Activated T-helper 1 cell treated with anti-CD3 and anti-CD28 coated beads, Interleukin-2, amount 50 U/mL, for 16 hours (primary cell): ENCODE results near the gene BEGAIN.

Source experiments
- DNase-seq, 2 donors: peaks; one replicate each; pipeline ENCODE4 v3.0.0-alpha.2; 2020; ENCODE audit warnings: low read depth in 1 of 2, low spot score in 1 of 2

BEGAIN gene

DNA sequence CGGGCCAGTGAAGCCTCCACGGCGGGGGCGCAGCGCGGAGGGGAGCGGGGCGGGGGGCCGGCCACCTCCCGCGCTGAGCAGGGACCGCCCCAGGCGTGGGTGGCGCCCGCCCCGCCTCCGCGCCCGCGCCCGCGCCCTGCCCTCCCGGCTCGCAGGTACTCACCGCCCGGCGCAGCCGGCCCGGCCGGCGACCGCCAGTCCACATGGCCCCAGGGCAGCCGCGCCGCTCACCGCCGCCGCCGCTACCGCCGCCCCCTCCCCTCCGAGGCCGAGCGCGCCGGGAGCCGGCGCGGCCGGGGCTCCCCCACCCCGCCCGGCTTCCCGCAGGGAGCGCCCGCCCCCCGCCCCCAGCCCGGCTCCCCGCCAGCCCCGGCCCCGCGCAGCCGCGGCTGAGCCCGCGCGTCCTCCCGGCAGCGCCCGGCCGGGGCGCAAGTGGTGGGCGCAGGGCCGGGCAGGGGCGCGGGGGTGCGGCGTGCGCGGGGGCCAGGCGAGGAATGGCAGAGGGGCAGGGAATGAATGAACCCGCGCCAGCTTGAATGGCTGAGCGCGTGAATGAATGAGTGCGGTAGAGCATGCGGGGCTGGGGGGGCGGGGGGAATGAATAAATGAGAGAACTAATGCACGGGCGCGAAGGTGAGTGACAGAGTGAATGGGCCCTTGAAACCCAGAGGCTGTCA is at the start of gene BEGAIN:
Gene BEGAIN (minus strand): TSS at position 332 of the 677 bp plus-strand sequence. CDS start 127 bp downstream, at position 205.
- DNase-seq = no peak

GRCh38 chr14:100636559-100636958 is 49.3 kb upstream of the BEGAIN start:
- DNase-seq = no peak

DNA sequence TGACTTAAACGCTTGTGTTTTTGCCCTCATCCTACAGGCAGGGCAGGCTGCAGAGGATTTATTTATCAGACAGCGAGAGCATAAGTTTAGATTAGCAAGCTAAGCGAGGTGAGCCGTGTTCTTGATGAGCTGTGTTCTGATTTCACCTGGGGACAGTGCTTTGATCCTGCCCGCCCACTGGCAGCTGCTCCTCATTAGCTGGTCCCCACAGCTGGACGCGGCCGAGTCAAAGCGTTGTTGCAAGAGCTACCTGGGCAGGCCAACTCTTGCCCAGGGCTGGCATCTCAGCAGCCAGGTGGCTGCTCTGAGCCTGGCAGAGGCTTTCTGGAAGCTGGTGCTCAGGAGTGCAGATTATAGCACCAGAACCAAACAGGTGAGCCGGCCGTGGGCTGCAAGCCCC is 46.8 kb upstream of the BEGAIN start:
- no peak for DNase-seq

DNA sequence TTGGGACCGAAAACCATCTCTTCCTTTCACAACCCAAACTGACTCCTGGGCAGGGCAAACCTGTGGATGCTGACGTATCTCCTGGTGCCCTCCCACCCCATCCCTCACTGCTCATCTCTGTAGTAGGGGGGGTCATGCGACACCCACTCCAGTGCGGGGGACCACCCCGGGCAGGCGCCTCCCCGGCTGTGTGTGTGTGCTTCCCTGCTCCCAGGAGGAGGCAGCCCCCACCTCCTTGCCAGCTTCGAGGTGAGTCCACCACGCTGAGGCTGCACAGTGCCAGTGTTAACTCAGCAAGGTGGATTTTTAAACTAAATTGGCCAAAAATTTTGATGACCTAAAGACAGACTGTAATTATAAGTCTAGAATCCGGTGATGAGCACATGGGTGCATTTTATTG is 46.2 kb upstream of the BEGAIN start:
- no peak for DNase-seq

DNA sequence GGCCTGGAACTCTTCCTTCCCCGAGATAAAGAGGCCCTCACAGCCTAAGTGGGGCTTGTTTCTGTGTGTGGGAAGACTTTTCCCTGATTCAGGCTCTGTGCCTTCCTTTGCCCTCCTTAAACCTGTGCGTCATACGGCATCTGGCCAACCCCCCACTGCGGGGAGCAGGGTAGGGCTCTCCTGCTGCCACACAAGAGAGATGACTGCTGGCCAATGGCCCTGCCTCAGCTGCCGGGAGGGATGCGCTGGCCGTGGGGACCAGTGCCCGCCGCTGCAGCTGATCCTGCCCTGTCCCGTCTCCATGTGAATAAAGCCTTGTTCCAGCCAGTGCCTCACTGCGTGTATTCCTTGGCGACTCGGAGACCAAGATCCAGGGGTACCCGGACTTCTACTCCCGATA is 42.5 kb upstream of the BEGAIN start:
- DNase-seq = no peak

GRCh38 chr14:100629098-100629497 is 41.9 kb upstream of the BEGAIN start:
- DNase-seq = no peak

DNA sequence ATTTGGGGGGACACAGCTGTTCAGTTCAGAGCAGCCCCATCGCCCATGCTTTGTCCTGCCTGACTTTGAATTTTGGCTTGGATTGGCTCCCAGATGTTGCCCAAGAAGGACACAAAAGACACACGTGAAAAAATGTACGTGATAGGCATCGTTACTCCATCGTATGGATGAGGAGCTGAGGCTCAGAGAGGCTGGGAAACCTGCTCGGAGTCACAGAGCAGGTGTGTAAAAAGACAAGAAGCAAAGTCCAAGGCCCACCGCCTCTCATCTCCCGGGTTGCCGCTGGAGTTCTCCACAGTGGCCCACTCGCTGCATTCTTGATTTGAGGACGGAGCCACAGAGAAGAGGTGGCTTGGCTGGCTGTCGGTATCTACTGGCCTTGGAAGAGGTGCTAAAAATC is 41.0 kb upstream of the BEGAIN start:
- DNase-seq = no peak

DNA sequence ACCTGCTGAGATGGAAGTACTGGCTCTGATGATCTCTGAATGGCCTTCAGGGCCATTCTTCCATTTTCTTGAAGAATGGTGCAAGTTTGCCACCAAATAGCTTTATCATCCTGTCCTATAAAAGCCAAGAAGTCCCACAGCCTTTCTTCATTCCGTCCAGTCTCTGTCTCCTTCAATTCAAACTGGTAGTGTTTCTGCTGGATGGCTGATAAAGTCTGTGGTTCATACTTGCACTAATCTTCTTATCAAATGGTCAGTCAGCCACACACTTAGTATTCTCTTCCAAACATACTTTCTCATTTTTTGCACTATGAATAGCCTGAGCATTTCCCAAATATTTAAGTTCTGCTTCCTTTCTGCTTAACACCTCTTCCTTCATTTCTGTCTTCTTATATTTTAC is 39.4 kb upstream of the BEGAIN start:
- DNase-seq = no peak

DNA sequence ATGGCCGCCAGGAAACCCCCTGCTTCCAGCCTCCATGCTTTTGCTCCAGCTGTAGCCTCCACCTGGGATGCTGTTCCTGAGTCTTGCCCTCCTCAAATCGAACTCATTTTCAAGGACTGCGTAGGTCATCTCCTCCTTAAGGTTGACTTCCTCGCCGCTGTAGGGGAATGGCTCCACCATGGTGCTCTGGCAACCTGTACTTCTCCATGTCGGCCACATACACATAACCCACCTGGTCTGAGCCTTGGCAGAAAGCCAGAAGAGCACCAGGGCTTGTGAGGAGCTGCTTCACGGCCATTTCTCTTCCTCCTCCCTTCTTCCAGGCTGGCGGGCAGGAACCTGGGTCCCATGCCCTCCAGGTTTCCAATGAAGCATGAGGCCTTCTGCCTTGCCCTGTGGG is 36.7 kb upstream of the BEGAIN start:
- no peak for DNase-seq

GRCh38 chr14:100623557-100623956 is 36.3 kb upstream of the BEGAIN start:
- DNase-seq = no peak

- no peak for DNase-seq
These were observed 35.7 kb upstream of the BEGAIN start for GRCh38 chr14:100622708-100623485.

GRCh38 chr14:100622224-100622623 is 35.0 kb upstream of the BEGAIN start:
- DNase-seq = no peak

- no peak for DNase-seq
These were observed 34.6 kb upstream of the BEGAIN start for GRCh38 chr14:100621806-100622205.

DNA sequence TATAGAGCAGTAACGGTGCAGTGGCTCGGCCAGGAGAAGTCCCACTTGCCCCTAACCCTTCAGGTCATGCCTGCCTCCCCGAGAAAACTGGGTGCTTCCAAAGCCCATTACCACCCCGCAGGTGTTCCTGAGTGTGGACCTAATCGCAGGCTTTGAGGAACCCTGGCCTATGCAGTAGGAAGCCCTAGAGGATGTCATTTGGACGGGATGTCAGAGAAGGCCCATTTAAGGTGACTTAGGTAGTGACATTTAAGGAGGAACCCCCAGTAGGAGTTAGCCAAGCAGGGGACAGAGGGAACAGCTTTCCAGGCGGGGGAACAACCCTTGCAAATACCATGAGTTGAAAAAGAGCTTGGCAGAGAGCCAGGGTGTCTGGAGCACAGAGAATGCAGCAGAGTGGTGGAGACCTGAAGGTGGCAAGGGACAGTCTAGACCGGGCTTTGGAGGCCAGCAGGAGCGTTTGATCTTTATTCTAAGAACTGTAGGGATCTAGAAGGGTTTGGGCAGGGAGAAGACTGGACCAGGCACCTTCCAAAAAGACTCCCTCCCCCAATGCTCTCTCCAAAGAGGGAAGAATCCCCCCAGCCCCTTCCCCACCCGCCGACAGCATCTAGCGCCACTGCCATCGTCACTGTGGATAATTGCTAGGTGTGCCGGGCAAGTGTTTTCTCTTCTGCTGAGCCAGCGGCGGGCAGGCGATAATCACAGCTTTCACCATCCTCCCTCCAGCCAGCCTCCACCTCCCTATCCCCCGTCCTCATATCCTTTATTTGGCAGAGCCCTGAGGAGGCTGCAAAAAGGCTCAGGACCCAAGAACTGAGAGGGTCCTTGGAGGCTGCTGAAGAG is 33.3 kb upstream of the BEGAIN start:
- no peak for DNase-seq

GRCh38 chr14:100619396-100620254 is 32.4 kb upstream of the BEGAIN start:
- no peak for DNase-seq

- DNase-seq = no peak
These were observed 31.6 kb upstream of the BEGAIN start for GRCh38 chr14:100618763-100619320.

DNA sequence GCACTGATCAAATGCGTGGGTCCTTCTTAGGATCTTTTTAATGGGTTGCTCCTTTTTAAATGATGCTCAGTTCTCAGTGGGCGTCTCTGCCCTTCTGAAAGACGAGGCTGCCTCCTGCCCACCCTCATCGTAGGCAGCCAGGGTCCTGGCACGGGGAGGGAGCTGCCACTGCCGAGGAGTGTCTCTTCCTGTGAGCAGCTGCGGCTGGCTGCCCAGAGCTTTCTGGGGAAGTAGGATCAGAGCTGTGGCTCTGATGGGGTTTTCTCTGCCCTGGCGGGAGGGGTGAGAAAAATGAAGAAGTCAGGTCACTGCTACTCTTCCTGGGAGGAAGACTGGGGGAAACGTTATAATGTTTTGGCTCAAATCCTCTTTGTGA is 31.1 kb upstream of the BEGAIN start:
- no peak for DNase-seq

DNA sequence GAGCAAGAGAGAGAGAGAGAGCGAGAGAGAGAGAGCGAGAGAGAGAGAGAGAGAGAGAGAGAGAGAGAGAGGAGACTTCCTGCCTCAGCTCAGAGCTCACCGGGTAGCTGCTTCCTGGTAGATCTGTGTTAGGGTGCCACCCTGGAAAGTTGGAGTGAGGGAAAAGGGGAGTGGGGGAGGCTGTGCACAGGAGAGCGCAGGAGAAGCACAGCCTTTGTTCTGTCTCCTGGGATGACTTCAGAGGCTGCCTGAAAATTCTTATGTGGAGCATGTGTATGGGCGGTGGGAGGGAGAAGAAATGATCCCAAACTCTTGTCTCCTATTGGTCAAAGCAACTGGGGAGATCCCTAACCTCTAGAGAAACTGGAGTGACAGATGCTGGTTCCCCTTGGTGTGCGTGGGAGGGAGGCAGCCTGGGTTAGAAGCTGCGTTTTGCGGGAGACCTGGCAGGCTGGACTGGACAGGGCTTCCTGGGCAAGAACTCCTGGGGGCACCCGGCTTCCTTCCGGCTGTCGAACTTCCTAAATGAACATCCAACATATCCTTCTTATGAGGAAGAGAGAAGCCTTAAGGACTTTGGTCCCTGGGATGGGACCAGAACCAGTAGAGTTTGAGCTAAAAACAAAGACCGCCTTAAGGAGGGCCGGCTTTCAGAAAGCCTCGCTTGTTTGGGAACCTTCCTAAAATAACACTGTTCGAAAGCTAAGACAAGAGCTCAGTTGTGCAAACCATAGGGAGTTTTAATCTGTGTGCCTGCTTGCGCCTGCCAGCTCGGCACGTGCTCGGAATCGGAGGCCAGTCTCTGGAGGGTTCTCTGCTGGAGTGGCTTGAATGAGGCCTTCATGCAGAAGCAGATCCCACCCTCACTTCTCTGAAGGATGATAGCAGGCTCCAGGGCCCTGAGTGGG is 30.4 kb upstream of the BEGAIN start:
- DNase-seq = no peak

DNA sequence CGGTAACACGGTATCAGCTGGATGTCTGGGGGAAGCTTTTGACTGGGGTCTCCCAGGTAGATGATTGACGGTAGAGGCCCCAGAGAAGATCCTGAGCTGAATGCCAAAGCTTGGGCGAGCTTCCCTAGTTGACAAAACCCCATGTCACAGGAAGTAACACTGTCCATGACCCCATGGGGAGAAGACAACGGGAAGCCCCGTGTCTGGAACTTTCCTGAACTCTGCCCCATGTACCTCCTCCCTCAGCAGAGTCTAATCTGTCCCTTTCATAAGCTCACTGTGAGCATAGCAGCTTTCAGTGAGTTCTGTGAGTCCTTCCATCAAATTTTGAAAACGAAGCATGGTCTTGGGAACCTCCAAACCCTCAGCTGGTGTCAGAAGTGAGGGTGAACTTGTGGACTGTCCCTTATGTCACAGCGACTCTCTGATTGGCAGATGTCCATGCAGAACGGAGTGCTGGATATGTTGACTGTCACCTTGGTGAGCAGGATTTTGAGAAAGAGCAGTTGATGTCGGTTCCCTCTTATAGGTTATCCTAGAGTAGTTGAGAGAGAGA is 29.7 kb upstream of the BEGAIN start:
- no peak for DNase-seq
